Transverse colon (tissue), 3 donors: ENCODE data around the gene CCDC12.

Experiments used
- CTCF ChIP-seq, 5 experiments: fragments of 200-600 bp in 3 of 5; fragments of 450-650 bp in 2 of 5; sonication (generic) in 3 of 5; IDR thresholded peaks; 1 replicate in 2 of 5; 2 replicates in 3 of 5; pipeline ENCODE4 v1.5.1; 2016 to 2017; ENCODE audit warnings: antibody characterized with exemption in 5 of 5, inconsistent platforms in 3 of 5, mild to moderate bottlenecking in 2 of 5, moderate library complexity in 1 of 5
- POLR2A ChIP-seq: fragments of 450-650 bp; IDR thresholded peaks from one replicate; pipeline ENCODE4 v1.6.1; 2016; ENCODE audit warnings: antibody characterized with exemption, mild to moderate bottlenecking, moderate library complexity

DNA sequence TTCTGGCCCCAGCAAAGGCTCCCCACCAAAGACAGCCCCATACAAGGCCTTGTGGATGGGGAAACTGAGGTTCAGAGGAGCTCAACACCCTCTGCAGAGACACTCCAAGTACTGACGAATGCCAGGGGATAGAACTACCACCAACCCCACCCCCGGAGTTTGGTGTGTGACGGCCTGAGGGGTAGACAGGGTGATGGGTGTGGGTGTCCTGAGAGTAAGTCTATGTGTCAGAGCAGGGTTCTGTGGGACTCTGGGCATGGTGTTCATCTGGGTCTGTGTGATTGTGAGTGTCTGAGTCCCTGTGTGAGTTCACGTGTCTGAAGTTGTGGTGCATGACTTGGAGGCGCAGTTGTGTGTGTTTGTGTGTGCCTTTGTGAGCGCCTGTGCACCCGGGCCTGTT lies 91.6 kb downstream of the CCDC12 start:
- TF ChIP-seq CTCF (IDR thresholded peaks at IDR 0.05) = no peak
- TF ChIP-seq POLR2A = no peak
